NCI-H446 treated with DMSO at 0.1 percent for 48 hours (cell line): ENCODE measurements around the gene XPC.
"Not testable (repeated sequence)": the region's sequence is repeated elsewhere in the genome, so short reads cannot be mapped to it uniquely, and the experiment has no call there.

Source experiments
- DNase-seq: peaks from one replicate; lab custom pipeline; 2025; lab: John Stamatoyannopoulos, UW

Gene XPC

GRCh38 chr3:14119651-14120050, 58.8 kb downstream of the XPC start:
- DNase-seq: no peak

GRCh38 chr3:14118400-14119381, 59.7 kb downstream of the XPC start:
- DNase-seq: no peak

- DNase-seq: no peak
Measured at GRCh38 chr3:14117468-14118399, 60.7 kb downstream of the XPC start.

GRCh38 chr3:14113965-14114635, 64.3 kb downstream of the XPC start:
- DNase-seq: no peak

- DNase-seq: no peak
Measured at GRCh38 chr3:14110699-14111098, 67.7 kb downstream of the XPC start.

GRCh38 chr3:14109821-14110220, 68.6 kb downstream of the XPC start:
- not testable (repeated sequence) for DNase-seq

- DNase-seq: no peak
Measured at GRCh38 chr3:14097616-14098391, 80.6 kb downstream of the XPC start.

- no peak for DNase-seq
Measured at GRCh38 chr3:14096742-14097141, 81.7 kb downstream of the XPC start.
